Lower leg skin (tissue), 4 donors: ENCODE results near the gene STOM. TPM values are rescaled to one million over a fixed set of nuclear protein-coding genes. Genes with fewer than 3 reads are reported as not detected.

ENCODE experiments used
- DNase-seq, 2 donors: peaks; one replicate each; pipeline ENCODE4 v3.0.0-alpha.2; 2019; ENCODE audit warnings: low spot score in 2 of 2
- H3K4me3 ChIP-seq: fragments of 200-600 bp; sonication (generic); 2 replicates; pipeline ENCODE4 v1.5.1; 2017; ENCODE audit warnings: mild to moderate bottlenecking, low read depth; ENCODE audit not compliant: poor library complexity, severe bottlenecking
- CTCF ChIP-seq, 3 donors: fragments of 450-650 bp; IDR thresholded peaks; one replicate each; pipeline ENCODE4 v1.5.1; 2016; ENCODE audit warnings: antibody characterized with exemption in 3 of 3, mild to moderate bottlenecking in 3 of 3, moderate library complexity in 2 of 3
- POLR2A ChIP-seq, 2 donors: fragments of 450-650 bp; IDR thresholded peaks; one replicate each; pipeline ENCODE4 v1.6.1; 2016 to 2017; ENCODE audit warnings: antibody characterized with exemption in 2 of 2, mild to moderate bottlenecking in 1 of 2, moderate library complexity in 1 of 2
- WGBS, 2 donors: methylation state at CpG; one replicate each; pipeline ENCODE4 v1.1.5; 2018; 5-methylcytosine and 5-hydroxymethylcytosine counted together
- intact Hi-C: fragments of 100-400 bp; cut with DNase I; formaldehyde crosslinking; loops from one replicate; pipeline ENCODE4 v1.15.0; 2023; ENCODE audit warnings: low total_unique reads
- total RNA-seq, 4 donors: library from RNA; depleted of rRNA; stranded (reverse); fragments of >200 nt; gene quantifications; one replicate each; pipeline ENCODE4 v1.1.0, GENCODE V29; 2016

The STOM gene
- total RNA-seq, 4 donors from 2014 or later = 131 to 323 (median 208) TPM

- TF ChIP-seq CTCF (IDR thresholded peaks at IDR 0.05) (no peak), POLR2A (IDR thresholded peaks at IDR 0.05) (no peak)
- DNase-seq = no peak
- intact Hi-C loops = no loop called here
- 77 to 91% methylated on average over 1 of the region's 1 CpG for WGBS, 2 donors
- no peak overlapping the region for H3K4me3 ChIP-seq
Observed at GRCh38 chr9:121390372-121390771, 20.3 kb upstream of the STOM start.

GRCh38 chr9:121388140-121388905 is 18.3 kb upstream of the STOM start:
- intact Hi-C loops = no loop called here
- TF ChIP-seq POLR2A (IDR thresholded peaks at IDR 0.05) (no peak), CTCF (IDR thresholded peaks at IDR 0.05) (no peak)
- DNase-seq = no peak
- WGBS, 2 donors = 72 to 83% methylated on average over 4 of the region's 4 CpGs
- H3K4me3 ChIP-seq = no peak overlapping the region

- WGBS, 2 donors = 73 to 76% methylated on average over 2 of the region's 2 CpGs
- intact Hi-C loops = no loop called here
- TF ChIP-seq CTCF (IDR thresholded peaks at IDR 0.05) (no peak), POLR2A (IDR thresholded peaks at IDR 0.05) (no peak)
- no peak overlapping the region for H3K4me3 ChIP-seq
- no peak for DNase-seq
Observed at GRCh38 chr9:121386442-121387175, 16.6 kb upstream of the STOM start.

GRCh38 chr9:121383715-121384114 is 13.7 kb upstream of the STOM start:
- no peak for TF ChIP-seq CTCF (IDR thresholded peaks at IDR 0.05)
- TF ChIP-seq POLR2A (IDR thresholded peaks at IDR 0.05) = no peak
- H3K4me3 ChIP-seq = no peak overlapping the region
- 64 to 67% methylated on average over 6 of the region's 6 CpGs for WGBS, 2 donors
- no peak for DNase-seq
- intact Hi-C loops = no loop called here

GRCh38 chr9:121380846-121381245 is 10.8 kb upstream of the STOM start:
- TF ChIP-seq CTCF (IDR thresholded peaks at IDR 0.05) (no peak), POLR2A (IDR thresholded peaks at IDR 0.05) (no peak)
- intact Hi-C loops = no loop called here
- no peak for DNase-seq
- no peak overlapping the region for H3K4me3 ChIP-seq
